MCF 10A (cell line): Measurements from ENCODE around the gene NETO2. TPM values are rescaled to one million over a fixed set of nuclear protein-coding genes. Genes with fewer than 3 reads are reported as not detected.
"Not testable (repeated sequence)": the region's sequence is repeated elsewhere in the genome, so short reads cannot be mapped to it uniquely, and the experiment has no call there.

Experiments
- BruUV-seq: library from RNA; stranded (reverse); fragments of 400-500 nt; replicated peaks from 2 replicates; lab custom pipeline; 2021; lab: Mats Ljungman, UMichigan
- CTCF ChIA-PET: fragments of 300-600 bp; sonication (Branson Sonifier 250); formaldehyde crosslinking; extraction: SDS; loops from one replicate; lab custom pipeline; 2021; ENCODE audit warnings: antibody characterized with exemption, inconsistent platforms; lab: Yijun Ruan, JAX
- POLR2A ChIA-PET: fragments of 300-600, 350-650 bp; sonication (Branson Sonifier 250); formaldehyde crosslinking; extraction: SDS; loops from one replicate; lab custom pipeline; 2020; ENCODE audit warnings: antibody characterized with exemption, inconsistent platforms; lab: Yijun Ruan, JAX
- DNase-seq: peaks from one replicate; pipeline ENCODE4 v3.0.0-alpha.2; 2018; ENCODE audit not compliant: unreplicated experiment
- H3K27ac Mint-ChIP-seq: one replicate; pipeline ENCODE4 v1.8.0; 2022; ENCODE audit warnings: mild to moderate bottlenecking, low read depth, mixed read lengths; ENCODE audit not compliant: unreplicated experiment
- H3K27me3 Mint-ChIP-seq: one replicate; pipeline ENCODE4 v1.8.0; 2022; ENCODE audit warnings: mixed read lengths; ENCODE audit not compliant: insufficient read depth, unreplicated experiment
- H3K36me3 Mint-ChIP-seq: one replicate; pipeline ENCODE4 v1.8.0; 2022; ENCODE audit warnings: mild to moderate bottlenecking, moderate library complexity, mixed read lengths; ENCODE audit not compliant: insufficient read depth, unreplicated experiment
- H3K4me1 Mint-ChIP-seq: one replicate; pipeline ENCODE4 v1.8.0; 2022; ENCODE audit warnings: mixed read lengths; ENCODE audit not compliant: insufficient read depth, unreplicated experiment
- H3K4me3 Mint-ChIP-seq: one replicate; pipeline ENCODE4 v1.8.0; 2022; ENCODE audit warnings: mild to moderate bottlenecking, moderate library complexity, mixed read lengths; ENCODE audit not compliant: unreplicated experiment
- H3K9me3 Mint-ChIP-seq: one replicate; pipeline ENCODE4 v1.8.0; 2022; ENCODE audit warnings: mixed read lengths; ENCODE audit not compliant: unreplicated experiment
- intact Hi-C: fragments of 100-400 bp; cut with micrococcal nuclease; formaldehyde crosslinking; loops from 2 replicates; pipeline ENCODE4 v1.14.1; 2022
- total RNA-seq: library from RNA; stranded (reverse); gene quantifications from 2 replicates; pipeline ENCODE4 v1.2.3, GENCODE V29; 2022
- TF ChIP-seq, protein P1 (sequence below): fragments of 200-600 bp; IDR thresholded peaks from one replicate; pipeline ENCODE4 v1.8.0; 2022; ENCODE audit warnings: antibody characterized with exemption, mild to moderate bottlenecking; ENCODE audit not compliant: unreplicated experiment

NETO2 gene
- total RNA-seq, 1 experiment from 2014 or later, result 40.8 TPM

- intact Hi-C loops, result no loop called here
- ChIA-PET CTCF (interaction anchor here (0.9 kb wide), 1 partner anchor 17 kb away, joined by 3 read pairs; no protein-coding TSS in a partner anchor), POLR2A (no interaction called here)
- Mint-ChIP-seq H3K4me3 (no peak overlapping the region), H3K27ac (no peak overlapping the region), H3K4me1 (no peaks in the 10 kb centered on the region), H3K9me3 (no peaks in the 10 kb centered on the region), H3K36me3 (peaks cover 42% of the 10 kb centered on the region), H3K27me3 (no peaks in the 10 kb centered on the region)
- BruUV-seq, result no TSS peak
- TF ChIP-seq, protein P1, sequence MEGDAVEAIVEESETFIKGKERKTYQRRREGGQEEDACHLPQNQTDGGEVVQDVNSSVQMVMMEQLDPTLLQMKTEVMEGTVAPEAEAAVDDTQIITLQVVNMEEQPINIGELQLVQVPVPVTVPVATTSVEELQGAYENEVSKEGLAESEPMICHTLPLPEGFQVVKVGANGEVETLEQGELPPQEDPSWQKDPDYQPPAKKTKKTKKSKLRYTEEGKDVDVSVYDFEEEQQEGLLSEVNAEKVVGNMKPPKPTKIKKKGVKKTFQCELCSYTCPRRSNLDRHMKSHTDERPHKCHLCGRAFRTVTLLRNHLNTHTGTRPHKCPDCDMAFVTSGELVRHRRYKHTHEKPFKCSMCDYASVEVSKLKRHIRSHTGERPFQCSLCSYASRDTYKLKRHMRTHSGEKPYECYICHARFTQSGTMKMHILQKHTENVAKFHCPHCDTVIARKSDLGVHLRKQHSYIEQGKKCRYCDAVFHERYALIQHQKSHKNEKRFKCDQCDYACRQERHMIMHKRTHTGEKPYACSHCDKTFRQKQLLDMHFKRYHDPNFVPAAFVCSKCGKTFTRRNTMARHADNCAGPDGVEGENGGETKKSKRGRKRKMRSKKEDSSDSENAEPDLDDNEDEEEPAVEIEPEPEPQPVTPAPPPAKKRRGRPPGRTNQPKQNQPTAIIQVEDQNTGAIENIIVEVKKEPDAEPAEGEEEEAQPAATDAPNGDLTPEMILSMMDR, result no peak
- DNase-seq, result no peak
Observed at GRCh38 chr16:47109361-47109760, 34.4 kb downstream of the NETO2 start.

DNA sequence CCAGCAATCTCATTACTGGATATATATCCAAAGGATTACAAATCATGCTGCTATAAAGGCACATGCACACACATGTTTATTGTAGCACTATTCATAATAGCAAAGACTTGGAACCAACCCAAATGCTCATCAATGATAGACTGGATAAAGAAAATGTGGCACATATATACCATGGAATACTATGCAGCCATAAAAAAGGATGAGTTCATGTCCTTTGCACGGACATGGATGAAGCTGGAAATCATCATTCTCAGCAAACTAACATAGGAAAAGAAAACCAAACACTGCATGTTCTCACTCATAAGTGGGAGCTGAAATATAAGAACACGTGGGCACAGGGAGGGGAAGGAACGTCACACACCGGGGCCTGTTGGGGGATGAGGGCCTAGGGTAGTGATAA is 40.8 kb downstream of the NETO2 start:
- CTCF ChIA-PET, result interaction anchor here (1.0 kb wide), 1 partner anchor 65 kb away, joined by 4 read pairs; no protein-coding TSS in a partner anchor
- H3K9me3 Mint-ChIP-seq, intact Hi-C loops, H3K27me3 Mint-ChIP-seq, H3K27ac Mint-ChIP-seq, H3K4me1 Mint-ChIP-seq, DNase-seq, POLR2A ChIA-PET, H3K4me3 Mint-ChIP-seq, BruUV-seq: not testable (repeated sequence)
- H3K36me3 Mint-ChIP-seq, result peaks cover 52% of the 10 kb centered on the region

DNA sequence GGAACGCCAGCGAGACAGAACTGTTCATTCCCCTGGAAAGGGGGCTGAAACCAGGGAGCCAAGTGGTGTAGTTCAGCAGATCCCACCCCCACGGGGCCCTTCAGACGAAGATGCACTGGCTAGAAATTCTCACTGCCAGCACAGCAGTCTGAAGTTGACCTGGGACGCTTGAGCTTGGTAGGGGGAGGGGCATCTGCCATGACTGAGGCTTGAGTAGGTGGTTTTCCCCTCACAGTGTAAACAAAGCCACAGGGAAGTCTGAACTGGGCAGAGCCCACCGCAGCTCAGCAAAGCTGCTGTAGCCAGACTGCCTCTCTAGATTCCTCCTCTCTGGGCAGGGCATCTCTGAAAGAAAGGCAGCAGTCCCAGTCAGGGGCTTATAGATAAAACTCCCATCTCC is 46.6 kb downstream of the NETO2 start:
- H3K9me3 Mint-ChIP-seq, H3K4me1 Mint-ChIP-seq, H3K27ac Mint-ChIP-seq, H3K27me3 Mint-ChIP-seq, CTCF ChIA-PET, DNase-seq, POLR2A ChIA-PET, BruUV-seq, H3K4me3 Mint-ChIP-seq, intact Hi-C loops: not testable (repeated sequence)
- H3K36me3 Mint-ChIP-seq, result peaks cover 33% of the 10 kb centered on the region

- H3K4me3 Mint-ChIP-seq, result no peak overlapping the region
- H3K27me3 Mint-ChIP-seq, result no peaks in the 10 kb centered on the region
- H3K9me3 Mint-ChIP-seq, result no peaks in the 10 kb centered on the region
- no TSS peak for BruUV-seq
- ChIA-PET POLR2A (interaction anchor here (1.0 kb wide), 1 partner anchor 10 kb away, joined by 4 read pairs; no protein-coding TSS in a partner anchor), CTCF (no interaction called here)
- TF ChIP-seq, protein P1, result no peak
- intact Hi-C loops, result no loop called here
- H3K4me1 Mint-ChIP-seq, result no peaks in the 10 kb centered on the region
- H3K36me3 Mint-ChIP-seq, result peaks cover 30% of the 10 kb centered on the region
- H3K27ac Mint-ChIP-seq, result no peak overlapping the region
- no peak for DNase-seq
Observed at GRCh38 chr16:47096297-47096696, 47.4 kb downstream of the NETO2 start.

DNA sequence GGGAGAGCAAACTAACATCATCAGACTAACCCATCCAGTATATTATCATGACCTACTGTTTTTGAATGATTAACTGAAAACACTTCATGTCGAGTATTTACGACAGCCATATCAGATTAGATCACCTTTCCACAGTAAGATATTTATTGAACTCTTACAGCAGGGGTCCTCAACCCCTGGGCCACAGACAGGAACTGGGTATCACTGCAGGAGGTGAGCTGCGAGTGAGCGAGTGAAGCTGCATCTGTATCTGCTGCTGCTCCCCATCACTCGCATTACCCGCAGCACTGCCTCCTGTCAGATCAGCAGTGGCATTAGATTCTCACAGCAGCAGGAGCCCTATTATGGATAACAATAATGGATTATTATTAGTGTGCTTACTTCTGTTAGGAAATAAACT is 59.5 kb downstream of the NETO2 start:
- H3K27ac Mint-ChIP-seq, result no peak overlapping the region
- CTCF ChIA-PET, result interaction anchor here (0.6 kb wide), 2 partner anchors 16 to 22 kb away, joined by 3 to 4 read pairs; no protein-coding TSS in a partner anchor
- H3K9me3 Mint-ChIP-seq, result no peaks in the 10 kb centered on the region
- POLR2A ChIA-PET, result no interaction called here
- peaks cover 33% of the 10 kb centered on the region for H3K36me3 Mint-ChIP-seq
- TF ChIP-seq, protein P1, result no peak
- H3K4me3 Mint-ChIP-seq, result no peak overlapping the region
- intact Hi-C loops, result no loop called here
- BruUV-seq, result no TSS peak
- DNase-seq, result no peak
- H3K4me1 Mint-ChIP-seq, result no peaks in the 10 kb centered on the region
- H3K27me3 Mint-ChIP-seq, result no peaks in the 10 kb centered on the region
